A549 (cell line): Measurements from ENCODE around the gene METTL16.

Source experiments
- EP300 ChIP-seq, 2 experiments: fragments of >200 bp; sonication (Bioruptor Twin); formaldehyde crosslinking; IDR thresholded peaks; 2 replicates in 1 of 2; 3 replicates in 1 of 2; pipeline ENCODE4 v1.6.1; 2016 to 2017
- MYC ChIP-seq: IDR thresholded peaks from 2 replicates; pipeline ENCODE4 v1.6.1; 2012; ENCODE audit warnings: mild to moderate bottlenecking, inconsistent platforms, low read length, improper control_type of control experiment, borderline replicate concordance
- POLR2A ChIP-seq: IDR thresholded peaks from 2 replicates; pipeline ENCODE4 v1.6.1; 2012; ENCODE audit warnings: mild to moderate bottlenecking, low read length
- TF ChIP-seq, protein P1 (sequence below): fragments of >200 bp; sonication (Bioruptor Twin); formaldehyde crosslinking; IDR thresholded peaks from 3 replicates; pipeline ENCODE4 v1.5.1; 2016

DNA sequence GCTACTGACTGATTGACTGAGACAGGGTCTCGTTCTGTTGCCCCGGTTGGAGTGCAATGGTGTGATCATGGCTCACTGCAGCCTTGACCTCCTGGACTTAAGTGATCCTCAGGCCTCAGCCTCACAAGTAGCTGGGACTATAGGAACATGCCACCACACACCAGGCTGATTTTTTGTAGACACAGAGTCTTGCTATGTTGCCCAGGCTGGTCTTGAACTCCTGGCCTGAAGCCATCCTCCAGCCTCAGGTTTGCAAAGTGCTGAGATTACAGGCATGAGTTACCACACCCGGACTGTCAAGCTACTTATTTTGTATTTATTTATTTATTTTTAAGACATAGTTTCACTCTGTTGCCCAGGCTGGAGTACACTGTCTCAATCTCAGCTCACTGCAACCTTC, 55.2 kb downstream of the METTL16 start:
- TF ChIP-seq, protein P1, sequence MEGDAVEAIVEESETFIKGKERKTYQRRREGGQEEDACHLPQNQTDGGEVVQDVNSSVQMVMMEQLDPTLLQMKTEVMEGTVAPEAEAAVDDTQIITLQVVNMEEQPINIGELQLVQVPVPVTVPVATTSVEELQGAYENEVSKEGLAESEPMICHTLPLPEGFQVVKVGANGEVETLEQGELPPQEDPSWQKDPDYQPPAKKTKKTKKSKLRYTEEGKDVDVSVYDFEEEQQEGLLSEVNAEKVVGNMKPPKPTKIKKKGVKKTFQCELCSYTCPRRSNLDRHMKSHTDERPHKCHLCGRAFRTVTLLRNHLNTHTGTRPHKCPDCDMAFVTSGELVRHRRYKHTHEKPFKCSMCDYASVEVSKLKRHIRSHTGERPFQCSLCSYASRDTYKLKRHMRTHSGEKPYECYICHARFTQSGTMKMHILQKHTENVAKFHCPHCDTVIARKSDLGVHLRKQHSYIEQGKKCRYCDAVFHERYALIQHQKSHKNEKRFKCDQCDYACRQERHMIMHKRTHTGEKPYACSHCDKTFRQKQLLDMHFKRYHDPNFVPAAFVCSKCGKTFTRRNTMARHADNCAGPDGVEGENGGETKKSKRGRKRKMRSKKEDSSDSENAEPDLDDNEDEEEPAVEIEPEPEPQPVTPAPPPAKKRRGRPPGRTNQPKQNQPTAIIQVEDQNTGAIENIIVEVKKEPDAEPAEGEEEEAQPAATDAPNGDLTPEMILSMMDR, result no peak
- no peak for TF ChIP-seq MYC
- no peak for TF ChIP-seq POLR2A
- TF ChIP-seq EP300 (IDR thresholded peaks at IDR 0.05), result no peak
